GM12878 (cell line): Measurements from ENCODE around the gene PATL1. TPM values are rescaled to one million over a fixed set of nuclear protein-coding genes. Genes with fewer than 3 reads are reported as not detected.

Experiments
- ATAC-seq: fragments of 200-7000 bp; cut with Tn5 transposase; 3 replicates; pipeline ENCODE4 v1.9.1; 2020; ENCODE audit warnings: mild to moderate bottlenecking, moderate library complexity
- BruUV-seq: library from RNA; stranded (reverse); fragments of 400-500 nt; replicated peaks from 2 replicates; lab custom pipeline; 2021; lab: Mats Ljungman, UMichigan
- CTCF ChIA-PET: fragments of 300-600 bp; sonication (Branson Sonifier 250); formaldehyde crosslinking; extraction: SDS; loops from one replicate; lab custom pipeline; 2021; ENCODE audit warnings: inconsistent platforms; lab: Yijun Ruan, JAX
- POLR2A ChIA-PET: fragments of 350-600 bp; formaldehyde crosslinking; extraction: SDS; loops from one replicate; lab custom pipeline; 2021; ENCODE audit warnings: inconsistent platforms; lab: Charles Lee
- RAD21 ChIA-PET: fragments of 300-600 bp; sonication (Branson Sonifier 250); formaldehyde crosslinking; loops from one replicate; lab custom pipeline; 2023; ENCODE audit warnings: antibody characterized with exemption; ENCODE audit not compliant: unreplicated experiment; lab: Charles Lee
- SMC1A ChIA-PET: fragments of 300-600 bp; sonication (Branson Sonifier 250); formaldehyde crosslinking; loops from one replicate; lab custom pipeline; 2023; ENCODE audit not compliant: unreplicated experiment, uncharacterized antibody; lab: Charles Lee
- DNase-seq: peaks from one replicate; pipeline ENCODE4 v3.0.0-alpha.2; 2011; ENCODE audit warnings: low read depth, low spot score
- FAIRE-seq: peaks from 3 replicates; lab custom pipeline; 2011; peaks lifted over from hg19 to GRCh38; lab: Jason Lieb, UNC
- H2AFZ ChIP-seq: 2 replicates; pipeline ENCODE4 v1.6.0; 2011; ENCODE audit warnings: low read depth, low read length, control low read depth; ENCODE audit not compliant: control insufficient read depth
- H3K27ac ChIP-seq: 2 replicates; pipeline ENCODE4 v1.5.1; 2011; ENCODE audit warnings: control low read depth; ENCODE audit not compliant: control insufficient read depth, insufficient read depth
- H3K27me3 ChIP-seq, 2 experiments: replicated peaks in 1 of 2; 2 replicates each; pipeline versions ENCODE4 v1.6.0 to v1.6.1; 2011; ENCODE audit warnings: low read length in 1 of 2; ENCODE audit not compliant: control insufficient read depth in 2 of 2, insufficient read depth in 2 of 2
- H3K36me3 ChIP-seq, 2 experiments: 2 replicates each; pipeline ENCODE4 v1.5.1; 2011; ENCODE audit warnings: low read length in 1 of 2; ENCODE audit not compliant: control insufficient read depth in 2 of 2, insufficient read depth in 2 of 2
- H3K4me1 ChIP-seq: 2 replicates; pipeline ENCODE4 v1.6.1; 2011; ENCODE audit warnings: mild to moderate bottlenecking, low read length, moderate library complexity, mixed read lengths; ENCODE audit not compliant: control insufficient read depth, insufficient read depth
- H3K4me2 ChIP-seq: 2 replicates; pipeline ENCODE4 v1.6.0; 2011; ENCODE audit warnings: control low read depth; ENCODE audit not compliant: control insufficient read depth, insufficient read depth
- H3K4me3 ChIP-seq: fragments of 200-600 bp; sonication (generic); 2 replicates; pipeline ENCODE4 v1.5.1; 2016
- H3K79me2 ChIP-seq: 2 replicates; pipeline ENCODE4 v1.6.0; 2011; ENCODE audit warnings: low read length; ENCODE audit not compliant: control insufficient read depth, insufficient read depth
- H3K9ac ChIP-seq: 2 replicates; pipeline ENCODE4 v1.8.0; 2011; ENCODE audit warnings: low read length, control low read depth, mixed read lengths; ENCODE audit not compliant: control insufficient read depth, insufficient read depth
- H3K9me3 ChIP-seq: replicated peaks from 3 replicates; pipeline ENCODE4 v1.5.1; 2011; ENCODE audit warnings: mild to moderate bottlenecking, low read length; ENCODE audit not compliant: control insufficient read depth, insufficient read depth
- H4K20me1 ChIP-seq: 2 replicates; pipeline ENCODE4 v1.6.0; 2011; ENCODE audit not compliant: control insufficient read depth, insufficient read depth
- CBFB ChIP-seq: IDR thresholded peaks from 2 replicates; pipeline ENCODE4 v1.6.1; 2016; ENCODE audit warnings: antibody characterized with exemption, low read depth
- CREM ChIP-seq: IDR thresholded peaks from 2 replicates; pipeline ENCODE4 v1.6.1; 2014; ENCODE audit warnings: antibody characterized with exemption, low read depth
- MEF2A ChIP-seq: IDR thresholded peaks from 2 replicates; pipeline ENCODE4 v1.6.1; 2011; ENCODE audit warnings: low read depth, mild to moderate bottlenecking, low read length, moderate library complexity; ENCODE audit not compliant: insufficient read depth
- MTA3 ChIP-seq: IDR thresholded peaks from 2 replicates; pipeline ENCODE4 v1.6.1; 2012; ENCODE audit warnings: low read length, inconsistent platforms, borderline replicate concordance
- NR2F1 ChIP-seq: fragments of 450-650 bp; conservative IDR thresholded peaks from 2 replicates; pipeline ENCODE4 v1.6.1; 2017; ENCODE audit warnings: mild to moderate bottlenecking
- POLR2AphosphoS5 ChIP-seq: IDR thresholded peaks from 2 replicates; pipeline ENCODE4 v1.6.1; 2011; ENCODE audit warnings: mild to moderate bottlenecking, low read length, inconsistent platforms
- POU2F2 ChIP-seq: IDR thresholded peaks from 3 replicates; pipeline ENCODE4 v1.6.1; 2011; ENCODE audit warnings: low read depth, mild to moderate bottlenecking, low read length, borderline replicate concordance
- PRDM15 ChIP-seq: fragments of 450-650 bp; formaldehyde crosslinking; IDR thresholded peaks from 2 replicates; pipeline ENCODE4 v1.4.0; 2020; ENCODE audit warnings: mild to moderate bottlenecking, moderate library complexity
- RELA ChIP-seq: fragments of 450-650 bp; IDR thresholded peaks from 2 replicates; pipeline ENCODE4 v1.8.0; 2014; ENCODE audit warnings: borderline replicate concordance; ENCODE audit not compliant: partially characterized antibody
- RFX5 ChIP-seq: IDR thresholded peaks from 2 replicates; pipeline ENCODE4 v1.6.1; 2011; ENCODE audit warnings: low read depth, low read length, improper control_type of control experiment
- SMC3 ChIP-seq: IDR thresholded peaks from 2 replicates; pipeline ENCODE4 v1.6.1; 2011; ENCODE audit warnings: low read length, improper control_type of control experiment, borderline replicate concordance
- STAT3 ChIP-seq: IDR thresholded peaks from 2 replicates; pipeline ENCODE4 v1.6.1; 2011; ENCODE audit warnings: low read depth, low read length, improper control_type of control experiment
- WRNIP1 ChIP-seq: IDR thresholded peaks from 2 replicates; pipeline ENCODE4 v1.6.1; 2011; ENCODE audit warnings: low read depth, low read length, improper control_type of control experiment, borderline replicate concordance
- ZNF207 ChIP-seq: fragments of 450-650 bp; IDR thresholded peaks from 2 replicates; pipeline ENCODE4 v1.6.1; 2014; ENCODE audit warnings: antibody characterized with exemption, mild to moderate bottlenecking, borderline replicate concordance
- ZNF274 ChIP-seq: IDR thresholded peaks from one replicate; pipeline ENCODE4 v1.8.0; 2011; ENCODE audit not compliant: insufficient read length, insufficient read depth
- ZNF622 ChIP-seq: fragments of 450-650 bp; IDR thresholded peaks from 2 replicates; pipeline ENCODE4 v1.6.1; 2017; ENCODE audit warnings: mild to moderate bottlenecking, inconsistent platforms
- WGBS: methylation state at CpG from one replicate; pipeline ENCODE4 v1.1.6; 2016; ENCODE audit warnings: low lambda C conversion rate; ENCODE audit not compliant: insufficient replicate concordance, insufficient coverage; ENCODE audit errors: missing lambda C conversion rate; 5-methylcytosine and 5-hydroxymethylcytosine counted together
- in situ Hi-C: fragments of 300-500 bp; cut with MboI; formaldehyde crosslinking; loops from 9 replicates; pipeline ENCODE4 v1.14.3; 2018; ENCODE audit warnings: mixed read lengths
- intact Hi-C: fragments of 100-400 bp; cut with micrococcal nuclease; formaldehyde crosslinking; loops from one replicate; pipeline ENCODE4 v1.14.2; 2022; ENCODE audit not compliant: unreplicated experiment
- polyA plus RNA-seq, 11 experiments: library from polyadenylated mRNA; depleted of rRNA in 4 of 11; unstranded in 6 of 11; stranded (reverse) in 5 of 11; fragments of >200 nt; fragmentation: Nextera tagmentation in 4 of 11; fragmentation: Illumina TruSeq in 1 of 11; extraction: Ambion mirVana in 4 of 11; extraction: Trizol in 1 of 11; gene quantifications; 1 replicate in 1 of 11; 2 replicates in 10 of 11; pipeline versions ENCODE4 v1.2.1 to v1.2.3, GENCODE V29; 2011 to 2016; ENCODE audit warnings: inconsistent platforms in 2 of 11, missing spikeins in 2 of 11, low read depth in 1 of 11
- total RNA-seq, 4 experiments: library from RNA; depleted of rRNA in 3 of 4; stranded (reverse); fragments of >200 nt in 3 of 4; fragmentation: Illumina TruSeq in 1 of 4; extraction: Trizol in 1 of 4; gene quantifications; 2 replicates each; pipeline versions ENCODE4 v1.2.1 to v1.2.3, GENCODE V29; 2013 to 2021

Gene PATL1
- total and polyA plus RNA-seq, 10 of the 15 experiments (the other 5 are each of a cell fraction or from before 2014, with no cell fraction given), result 5.3 to 62.0 (median 14.9) TPM

GRCh38 chr11:59643390-59643789 is 25.4 kb downstream of the PATL1 start:
- Histone ChIP-seq H3K27me3 (no peaks in the 10 kb centered on the region), H2AFZ (no peak overlapping the region), H3K4me3 (no peak overlapping the region), H4K20me1 (no peaks in the 10 kb centered on the region), H3K36me3 (peaks cover 21 to 27% of the 10 kb centered on the region in 2 experiments), H3K9ac (no peak overlapping the region), H3K4me1 (no peaks in the 10 kb centered on the region), H3K4me2 (no peak overlapping the region), H3K9me3 (no peaks in the 10 kb centered on the region), H3K79me2 (no peaks in the 10 kb centered on the region), H3K27ac (no peak overlapping the region)
- no TSS peak for BruUV-seq
- intact Hi-C loops (no loop called here), in situ Hi-C loops (no loop called here)
- CTCF ChIA-PET, result interaction anchor here (0.9 kb wide), 1 partner anchor 14 kb away, joined by 3 read pairs; no protein-coding TSS in a partner anchor
- 98% methylated on average over 3 of the region's 3 CpGs for WGBS
- FAIRE-seq (no peak), ATAC-seq (no peak), DNase-seq (no peak)
- POLR2A ChIA-PET, result interaction anchor here (0.6 kb wide), 1 partner anchor 27 kb away, joined by 3 read pairs; no protein-coding TSS in a partner anchor
- RAD21 ChIA-PET, result no interaction called here
- SMC1A ChIA-PET, result interaction anchor here (1.0 to 1.4 kb wide), 2 partner anchors 9 to 11 kb away, joined by 3 read pairs; no protein-coding TSS in a partner anchor
- TF ChIP-seq SMC3 (no peak), POU2F2 (no peak), CREM (no peak), ZNF274 (no peak), RELA (no peak), RFX5 (no peak), MTA3 (no peak)

- FAIRE-seq, result no peak
- SMC1A ChIA-PET, result no interaction called here
- no TSS peak for BruUV-seq
- DNase-seq, result no peak
- Histone ChIP-seq H3K9me3 (no peaks in the 10 kb centered on the region), H4K20me1 (no peaks in the 10 kb centered on the region), H3K4me2 (no peak overlapping the region), H3K27ac (no peak overlapping the region), H2AFZ (no peak overlapping the region), H3K9ac (no peak overlapping the region), H3K4me1 (no peaks in the 10 kb centered on the region), H3K27me3 (no peaks in the 10 kb centered on the region), H3K4me3 (no peak overlapping the region), H3K36me3 (peaks cover 20 to 26% of the 10 kb centered on the region in 2 experiments), H3K79me2 (no peaks in the 10 kb centered on the region)
- ATAC-seq, result no peak
- in situ Hi-C loops (no loop called here), intact Hi-C loops (no loop called here)
- 98% methylated on average over 3 of the region's 3 CpGs for whole genome bisulfite sequencing
- CTCF ChIA-PET, result no interaction called here
- RAD21 ChIA-PET, result no interaction called here
- POLR2A ChIA-PET, result no interaction called here
- TF ChIP-seq PRDM15 (CRISPR knock-in tag) (no peak), WRNIP1 (no peak), CBFB (no peak), ZNF622 (no peak), STAT3 (no peak), NR2F1 (no peak), MEF2A (no peak), ZNF207 (no peak), POLR2AphosphoS5 (no peak)
Measured at GRCh38 chr11:59641156-59641555, 27.7 kb downstream of the PATL1 start.
